ENCODE results near the gene SLX1A.
"Not testable (repeated sequence)": the region's sequence is repeated elsewhere in the genome, so short reads cannot be mapped to it uniquely, and the experiment has no call there.

- not testable (repeated sequence) for TF ChIP-seq CTCF, POLR2A (IDR thresholded peaks at IDR 0.05)
Observed at GRCh38 chr16:30199049-30199448, 5.4 kb downstream of the SLX1A start, which contains the start of gene SULT1A3.

All from esophagus squamous epithelium (tissue), 4 donors.